H9 (cell line): ENCODE results near the gene RNF149. TPM values are rescaled to one million over a fixed set of nuclear protein-coding genes. Genes with fewer than 3 reads are reported as not detected.
"Not testable (repeated sequence)": the region's sequence is repeated elsewhere in the genome, so short reads cannot be mapped to it uniquely, and the experiment has no call there.

Source experiments
- DNase-seq: peaks from one replicate; pipeline ENCODE4 v3.0.0-alpha.2; 2017
- H2AFZ ChIP-seq: one replicate; pipeline ENCODE4 v1.6.1; 2013; ENCODE audit warnings: mild to moderate bottlenecking, low read length, control low read depth, moderate library complexity
- H2AK5ac ChIP-seq: 2 replicates; pipeline ENCODE4 v1.6.1; 2013; ENCODE audit warnings: low read length, control low read depth, mixed read lengths; ENCODE audit not compliant: insufficient read length
- H2BK120ac ChIP-seq: one replicate; pipeline ENCODE4 v1.6.1; 2013; ENCODE audit warnings: low read depth, mild to moderate bottlenecking, low read length, control low read depth, inconsistent platforms; ENCODE audit not compliant: poor library complexity, severe bottlenecking
- H2BK12ac ChIP-seq: 2 replicates; pipeline ENCODE4 v1.6.1; 2013; ENCODE audit warnings: low read length, control low read depth, mixed read lengths, low read depth; ENCODE audit not compliant: insufficient read length
- H2BK15ac ChIP-seq: 2 replicates; pipeline ENCODE4 v1.6.1; 2013; ENCODE audit warnings: low read depth, low read length, control low read depth
- H2BK20ac ChIP-seq: one replicate; pipeline ENCODE4 v1.6.1; 2013; ENCODE audit warnings: low read depth, mild to moderate bottlenecking, low read length, control low read depth, inconsistent platforms; ENCODE audit not compliant: poor library complexity, severe bottlenecking
- H2BK5ac ChIP-seq: 2 replicates; pipeline ENCODE4 v1.6.1; 2013; ENCODE audit warnings: low read length, control low read depth, mixed read lengths; ENCODE audit not compliant: insufficient read length
- H3K14ac ChIP-seq: 2 replicates; pipeline ENCODE4 v1.6.1; 2013; ENCODE audit warnings: low read length, control low read depth; ENCODE audit not compliant: insufficient read depth
- H3K18ac ChIP-seq: 2 replicates; pipeline ENCODE4 v1.6.1; 2013; ENCODE audit warnings: low read depth, mild to moderate bottlenecking, mixed read lengths, low read length, control low read depth; ENCODE audit not compliant: insufficient read length
- H3K23ac ChIP-seq: 2 replicates; pipeline ENCODE4 v1.6.1; 2013; ENCODE audit warnings: low read length, control low read depth, mixed read lengths, low read depth; ENCODE audit not compliant: insufficient read length
- H3K23me2 ChIP-seq: 2 replicates; pipeline ENCODE4 v1.6.1; 2013; ENCODE audit warnings: low read depth, mild to moderate bottlenecking, mixed read lengths, low read length, control low read depth; ENCODE audit not compliant: insufficient read length, poor library complexity, severe bottlenecking
- H3K27ac ChIP-seq: 2 replicates; pipeline ENCODE4 v1.5.1; 2013; ENCODE audit warnings: low read length, control low read depth, mixed read lengths, low read depth; ENCODE audit not compliant: insufficient read length
- H3K27me3 ChIP-seq: 2 replicates; pipeline ENCODE4 v1.6.1; 2013; ENCODE audit warnings: low read length, control low read depth, inconsistent platforms; ENCODE audit not compliant: insufficient read depth
- H3K4ac ChIP-seq: 2 replicates; pipeline ENCODE4 v1.6.1; 2013; ENCODE audit warnings: low read depth, mild to moderate bottlenecking, control low read depth, inconsistent platforms, low read length, moderate library complexity
- H3K4me1 ChIP-seq: 2 replicates; pipeline ENCODE4 v1.6.1; 2013; ENCODE audit warnings: low read length, control low read depth, inconsistent platforms; ENCODE audit not compliant: insufficient read depth
- H3K4me2 ChIP-seq: 2 replicates; pipeline ENCODE4 v1.6.1; 2013; ENCODE audit warnings: low read length, control low read depth, mixed read lengths; ENCODE audit not compliant: insufficient read length, insufficient read depth
- H3K56ac ChIP-seq: 2 replicates; pipeline ENCODE4 v1.6.1; 2013; ENCODE audit warnings: low read depth, mild to moderate bottlenecking, mixed read lengths, low read length, control low read depth; ENCODE audit not compliant: insufficient read length
- H3K79me1 ChIP-seq: 2 replicates; pipeline ENCODE4 v1.6.1; 2013; ENCODE audit warnings: low read depth, mild to moderate bottlenecking, moderate library complexity, low read length, control low read depth, inconsistent platforms; ENCODE audit not compliant: insufficient read depth, poor library complexity, severe bottlenecking
- H3K79me2 ChIP-seq: 2 replicates; pipeline ENCODE4 v1.6.1; 2013; ENCODE audit warnings: low read length, control low read depth, inconsistent platforms; ENCODE audit not compliant: insufficient read depth
- H3K9ac ChIP-seq: 2 replicates; pipeline ENCODE4 v1.6.1; 2013; ENCODE audit warnings: low read length, control low read depth, mixed read lengths; ENCODE audit not compliant: insufficient read length; ENCODE audit errors: extremely low read depth
- H3K9me3 ChIP-seq: one replicate; pipeline ENCODE4 v1.6.1; 2013; ENCODE audit warnings: low read depth, low read length, inconsistent platforms; ENCODE audit not compliant: control insufficient read depth
- H3T11ph ChIP-seq: one replicate; pipeline ENCODE4 v1.6.1; 2013; ENCODE audit warnings: mild to moderate bottlenecking, low read length, control low read depth, inconsistent platforms
- H4K20me1 ChIP-seq: one replicate; pipeline ENCODE4 v1.6.1; 2013; ENCODE audit not compliant: control insufficient read depth, insufficient read length, insufficient read depth
- H4K5ac ChIP-seq: 2 replicates; pipeline ENCODE4 v1.6.1; 2013; ENCODE audit warnings: low read depth, mild to moderate bottlenecking, mixed read lengths, low read length, control low read depth; ENCODE audit not compliant: insufficient read length
- H4K8ac ChIP-seq: replicated peaks from 2 replicates; pipeline ENCODE4 v1.6.1; 2013; ENCODE audit warnings: low read length, control low read depth, mixed read lengths, low read depth; ENCODE audit not compliant: insufficient read length
- H4K91ac ChIP-seq: 2 replicates; pipeline ENCODE4 v1.6.1; 2013; ENCODE audit warnings: low read depth, mild to moderate bottlenecking, moderate library complexity, mixed read lengths, low read length, control low read depth; ENCODE audit not compliant: insufficient read length
- H3K27ac Mint-ChIP-seq, 3 experiments: 2 replicates in 2 of 3; 3 replicates in 1 of 3; pipeline ENCODE4 v1.8.0; 2020 to 2021; ENCODE audit warnings: mixed read lengths in 3 of 3, mild to moderate bottlenecking in 1 of 3, moderate library complexity in 1 of 3
- H3K27me3 Mint-ChIP-seq: 2 replicates; pipeline ENCODE4 v1.8.0; 2021; ENCODE audit warnings: low read depth, mild to moderate bottlenecking, moderate library complexity, mixed read lengths
- H3K36me3 Mint-ChIP-seq, 3 experiments: 2 replicates in 2 of 3; 3 replicates in 1 of 3; pipeline ENCODE4 v1.8.0; 2020 to 2021; ENCODE audit warnings: low read depth in 3 of 3, mixed read lengths in 3 of 3; ENCODE audit not compliant: insufficient read depth in 1 of 3
- H3K4me1 Mint-ChIP-seq, 2 experiments: 2 replicates each; pipeline ENCODE4 v1.8.0; 2020; ENCODE audit warnings: mixed read lengths in 2 of 2
- H3K4me3 Mint-ChIP-seq, 2 experiments: 2 replicates in 1 of 2; 3 replicates in 1 of 2; pipeline ENCODE4 v1.8.0; 2020 to 2021; ENCODE audit warnings: mild to moderate bottlenecking in 2 of 2, mixed read lengths in 2 of 2, moderate library complexity in 1 of 2
- H3K9me3 Mint-ChIP-seq, 2 experiments: 2 replicates in 1 of 2; 3 replicates in 1 of 2; pipeline ENCODE4 v1.8.0; 2020; ENCODE audit warnings: mild to moderate bottlenecking in 2 of 2, mixed read lengths in 2 of 2, moderate library complexity in 1 of 2
- CTCF ChIP-seq: fragments of 200-600 bp; sonication (generic); conservative IDR thresholded peaks from 3 replicates; pipeline ENCODE4 v1.8.0; 2021; ENCODE audit warnings: antibody characterized with exemption, mild to moderate bottlenecking
- WGBS: extraction: QIAGEN DNeasy Blood & Tissue Kit; methylation state at CpG from one replicate; pipeline ENCODE4 v1.1.7; 2013; ENCODE audit warnings: missing lambda C conversion rate, low lambda C conversion rate, mixed read lengths; ENCODE audit not compliant: insufficient read length; ENCODE audit errors: extremely low coverage; 5-methylcytosine and 5-hydroxymethylcytosine counted together
- total RNA-seq: library from RNA; stranded (reverse); gene quantifications from 2 replicates; pipeline ENCODE4 v1.2.1, GENCODE V29; 2021

The RNF149 gene
- total RNA-seq, 1 experiment from 2014 or later = 18.0 TPM

- H3K4me1 Mint-ChIP-seq = peaks cover 0 to 12% of the 10 kb centered on the region in 2 experiments; a peak in 3 of 4 replicates
- WGBS = no CpG with 5 or more reads among the region's 1 CpG
- H2BK20ac ChIP-seq = no peak overlapping the region
Observed at GRCh38 chr2:101325425-101325824, 16.9 kb upstream of the RNF149 start.

GRCh38 chr2:101316568-101316967, 8.1 kb upstream of the RNF149 start:
- not testable (repeated sequence) for H2AK5ac ChIP-seq, H3K79me1 ChIP-seq, H3K9ac ChIP-seq, H3K23me2 ChIP-seq, H3K27me3 ChIP-seq, H3K56ac ChIP-seq, H3K27ac ChIP-seq, H2AFZ ChIP-seq, DNase-seq, H3K4me1 Mint-ChIP-seq, H4K8ac ChIP-seq, H3K14ac ChIP-seq, H4K5ac ChIP-seq, H3T11ph ChIP-seq, H3K36me3 Mint-ChIP-seq, H4K20me1 ChIP-seq, H3K27ac Mint-ChIP-seq, H2BK120ac ChIP-seq, H2BK15ac ChIP-seq, H3K9me3 Mint-ChIP-seq, H2BK12ac ChIP-seq, H3K9me3 ChIP-seq, H3K18ac ChIP-seq, H3K4me3 Mint-ChIP-seq, H2BK5ac ChIP-seq, H3K4ac ChIP-seq, H3K4me1 ChIP-seq, H3K79me2 ChIP-seq, H3K4me2 ChIP-seq, H2BK20ac ChIP-seq, H4K91ac ChIP-seq, H3K23ac ChIP-seq
- WGBS = no CpG with 5 or more reads among the region's 6 CpGs
- peaks cover 18% of the 10 kb centered on the region for H3K27me3 Mint-ChIP-seq

More at GRCh38 chr2:101325425-101325824, 16.9 kb upstream of the RNF149 start:
- Histone ChIP-seq H2BK12ac (no peak overlapping the region), H3K14ac (no peak overlapping the region), H3K9ac (no peak overlapping the region), H4K8ac (no peak overlapping the region), H2AFZ (no peak overlapping the region), H2AK5ac (no peak overlapping the region), H3K4me2 (no peak overlapping the region), H3K79me2 (no peaks in the 10 kb centered on the region), H3K4me1 (peaks cover 16% of the 10 kb centered on the region; the same call in 1 of the 2 replicates), H3T11ph (no peak overlapping the region), H2BK15ac (no peak overlapping the region), H3K18ac (no peak overlapping the region), H4K20me1 (no peaks in the 10 kb centered on the region), H3K4ac (no peak overlapping the region), H2BK5ac (no peak overlapping the region), H3K27me3 (no peaks in the 10 kb centered on the region), H3K9me3 (no peaks in the 10 kb centered on the region), H4K5ac (no peak overlapping the region), H3K23me2 (no peaks in the 10 kb centered on the region), H3K27ac (no peak overlapping the region), H2BK120ac (no peak overlapping the region), H3K23ac (no peak overlapping the region), H3K79me1 (no peaks in the 10 kb centered on the region), H3K56ac (no peak overlapping the region), H4K91ac (no peak overlapping the region)
- no peak for DNase-seq
- TF ChIP-seq CTCF = no peak
- Mint-ChIP-seq H3K27ac (no peak overlapping the region), H3K9me3 (peaks cover 4 to 9% of the 10 kb centered on the region in 2 experiments; a peak in 2 of 5 replicates), H3K4me3 (no peak overlapping the region), H3K36me3 (peaks cover 0 to 3% (median 0%) of the 10 kb centered on the region in 3 experiments; a peak in 2 of 7 replicates), H3K27me3 (no peaks in the 10 kb centered on the region; the same call in 1 of the 2 replicates)
